Heart right ventricle (tissue), 16 donors: ENCODE data around the gene TST. TPM values are rescaled to one million over a fixed set of nuclear protein-coding genes. Genes with fewer than 3 reads are reported as not detected.

Experiments used
- ATAC-seq, 8 donors: fragments of 200-7000 bp; cut with Tn5 transposase; one replicate each; pipeline ENCODE4 v1.9.1; 2020; ENCODE audit warnings: mild to moderate bottlenecking in 8 of 8, moderate library complexity in 8 of 8, moderate number of reproducible peaks in 1 of 8
- DNase-seq, 2 donors: peaks; one replicate each; pipeline ENCODE4 v3.0.0-alpha.2; 2020
- H3K27ac ChIP-seq, 10 donors: fragments of 200-600 bp; sonication (generic) in 2 of 10; one replicate each; pipeline versions ENCODE4 v1.5.0 to v1.8.0; 2020 to 2022; ENCODE audit warnings: mild to moderate bottlenecking in 3 of 10
- H3K27me3 ChIP-seq, 7 donors: fragments of 200-600 bp; one replicate each; pipeline ENCODE4 v1.8.0; 2021 to 2022; ENCODE audit warnings: mild to moderate bottlenecking in 2 of 7
- H3K36me3 ChIP-seq, 9 donors: fragments of 200-600 bp; sonication (generic) in 1 of 9; one replicate each; pipeline versions ENCODE4 v1.5.0 to v1.8.0; 2020 to 2022; ENCODE audit warnings: mild to moderate bottlenecking in 2 of 9
- H3K4me1 ChIP-seq, 9 donors: fragments of 200-600 bp; sonication (generic) in 1 of 9; one replicate each; pipeline versions ENCODE4 v1.5.0 to v1.8.0; 2020 to 2022; ENCODE audit warnings: mild to moderate bottlenecking in 4 of 9
- H3K4me3 ChIP-seq, 10 donors: fragments of 200-600 bp; sonication (generic) in 2 of 10; one replicate each; pipeline versions ENCODE4 v1.5.0 to v1.8.0; 2020 to 2022; ENCODE audit warnings: mild to moderate bottlenecking in 7 of 10, moderate library complexity in 2 of 10
- H3K9me3 ChIP-seq, 11 donors: fragments of 200-600 bp in 10 of 11; sonication (generic) in 2 of 11; one replicate each; pipeline versions ENCODE4 v1.5.0 to v1.8.0; 2013 to 2022; ENCODE audit warnings: mild to moderate bottlenecking in 2 of 11, control low read depth in 1 of 11, moderate library complexity in 1 of 11
- WGBS, 2 donors: extraction: QIAGEN DNeasy Blood & Tissue Kit; methylation state at CpG; one replicate each; pipeline ENCODE4 v1.1.7; 2013; ENCODE audit warnings: inconsistent platforms in 1 of 2; 5-methylcytosine and 5-hydroxymethylcytosine counted together
- intact Hi-C, 10 donors: fragments of 100-400 bp; cut with DNase I; formaldehyde crosslinking; loops; one replicate each; pipeline versions ENCODE4 v1.11.1 to v1.14.2; 2022
- polyA plus RNA-seq, 2 donors: library from polyadenylated mRNA; stranded (reverse); fragments of 200-250 nt; gene quantifications; one replicate each; pipeline ENCODE4 v1.2.3, GENCODE V29; 2013
- total RNA-seq, 10 donors: library from RNA; stranded (reverse); fragmentation: NEBNext Ultra II Directional in 3 of 10; extraction: Animal tissue kit (Norgen Biotek cat#: 25700) in 3 of 10; gene quantifications; one replicate each; pipeline versions ENCODE4 v1.2.1 to v1.2.4, GENCODE V29; 2021 to 2023
- TF ChIP-seq, protein P1 (sequence below), 9 donors: fragments of 200-600 bp; sonication (generic) in 2 of 9; IDR thresholded peaks; one replicate each; pipeline versions ENCODE4 v1.5.0 to v1.8.0; 2021 to 2022; ENCODE audit warnings: antibody characterized with exemption in 9 of 9, mild to moderate bottlenecking in 5 of 9, moderate library complexity in 1 of 9
- donor health status: Arrhythmogenic right ventricular cardiomyopathy.
- donor health status: ischemic (EF 13 %, LVEDD 7.1; RV severe dilation, severe dysfunction).
- donor health status: healthy with polysubstance abuse.
- donor health status: DM: no; HTN: yes; CAD: no.
- donor health status: DM: no; HTN: no; CAD: no.
- donor health status: ischemic (EF 25% LVEDD 6.9; RV normal size, moderate dysfunction).
- donor health status: ischemic (EF 25% LVEDD 5.7; RV mildly dilated, moderate dysfunction).
- donor health status: healthy.
- donor health status: DM: yes; HTN: yes; CAD: no.
- donor health status: Ischemic cardiomyopathy.
- donor health status: ischemic (EF 35%, LVEDD 5.7; RV mildly dilated, moderate dysfunction).
- donor health status: nonischemic (EF 11% LVEDD 7.7; RV severe dilation, severe dysfunction).
- donor health status: DM: yes; HTN: yes; CAD: no.
- donor health status: PGD.
- donor health status: ischemic (EF 29% LVEDD 5.4; RV normal size, mild dysfunction).
- donor health status: nonischemic (EF 23%, LVEDD 6.1; RV moderate dilation, normal function).

TST gene
- total and polyA plus RNA-seq, 12 donors = 34.1 to 87.4 (median 50.6) TPM

GRCh38 chr22:37018086-37018814 lies 997 bp downstream of the TST start:
- H3K9me3 ChIP-seq = no peaks in the 10 kb centered on the region
- WGBS, 2 donors = 69 to 70% methylated on average over 45 of the region's 45 CpGs
- H3K36me3 ChIP-seq = peaks cover 0 to 8% (median 0%) of the 10 kb centered on the region in 9 donors

DNA sequence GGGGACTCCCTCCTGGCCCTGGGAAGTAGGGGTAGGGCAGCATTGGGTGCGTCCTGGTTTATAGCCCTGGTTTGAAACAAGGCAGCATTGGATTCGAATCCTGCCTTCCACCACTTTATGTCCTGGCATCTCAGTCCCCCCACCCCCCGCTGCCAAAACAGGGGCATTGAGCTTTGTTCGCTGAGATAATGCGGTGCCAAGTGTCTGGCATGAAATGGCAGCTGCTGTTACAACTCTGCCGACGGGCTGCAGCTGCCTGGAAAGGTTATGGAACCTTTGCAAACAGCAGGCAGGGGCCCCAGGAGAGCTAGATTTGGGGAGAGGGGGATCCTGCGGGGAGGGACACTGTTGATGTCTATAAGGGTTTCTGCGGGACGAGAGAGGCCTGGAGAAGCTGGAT lies 1.9 kb downstream of the TST start:
- H3K27ac ChIP-seq = peak overlapping the region in 3 of 10 donors; percentile 5 to 98 (median 8)
- H3K9me3 ChIP-seq = no peaks in the 10 kb centered on the region
- WGBS, 2 donors = 64 to 73% methylated on average over 10 of the region's 10 CpGs
- DNase-seq (peak in 1 of 2 donors; percentile 35), ATAC-seq (no peak)
- peaks cover 0 to 8% (median 0%) of the 10 kb centered on the region in 9 donors for H3K36me3 ChIP-seq
- peaks cover 16 to 68% (median 50%) of the 10 kb centered on the region in 9 donors for H3K4me1 ChIP-seq
- intact Hi-C loops = no loop called here
- H3K27me3 ChIP-seq = no peaks in the 10 kb centered on the region
- H3K4me3 ChIP-seq = peak overlapping the region in 2 of 10 donors; percentile 15 to 92
- TF ChIP-seq, protein P1, sequence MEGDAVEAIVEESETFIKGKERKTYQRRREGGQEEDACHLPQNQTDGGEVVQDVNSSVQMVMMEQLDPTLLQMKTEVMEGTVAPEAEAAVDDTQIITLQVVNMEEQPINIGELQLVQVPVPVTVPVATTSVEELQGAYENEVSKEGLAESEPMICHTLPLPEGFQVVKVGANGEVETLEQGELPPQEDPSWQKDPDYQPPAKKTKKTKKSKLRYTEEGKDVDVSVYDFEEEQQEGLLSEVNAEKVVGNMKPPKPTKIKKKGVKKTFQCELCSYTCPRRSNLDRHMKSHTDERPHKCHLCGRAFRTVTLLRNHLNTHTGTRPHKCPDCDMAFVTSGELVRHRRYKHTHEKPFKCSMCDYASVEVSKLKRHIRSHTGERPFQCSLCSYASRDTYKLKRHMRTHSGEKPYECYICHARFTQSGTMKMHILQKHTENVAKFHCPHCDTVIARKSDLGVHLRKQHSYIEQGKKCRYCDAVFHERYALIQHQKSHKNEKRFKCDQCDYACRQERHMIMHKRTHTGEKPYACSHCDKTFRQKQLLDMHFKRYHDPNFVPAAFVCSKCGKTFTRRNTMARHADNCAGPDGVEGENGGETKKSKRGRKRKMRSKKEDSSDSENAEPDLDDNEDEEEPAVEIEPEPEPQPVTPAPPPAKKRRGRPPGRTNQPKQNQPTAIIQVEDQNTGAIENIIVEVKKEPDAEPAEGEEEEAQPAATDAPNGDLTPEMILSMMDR (IDR thresholded peaks at IDR 0.05) = no peak

More at GRCh38 chr22:37018086-37018814, 997 bp downstream of the TST start:
- ATAC-seq = peak in 2 of 8 donors; percentile 0 to 7
- DNase-seq = no peak
- H3K4me1 ChIP-seq = peaks cover 20 to 73% (median 57%) of the 10 kb centered on the region in 9 donors
- H3K27ac ChIP-seq = peak overlapping the region in 9 of 10 donors; percentile 82 to 98 (median 90)
- TF ChIP-seq, protein P1 (IDR thresholded peaks at IDR 0.05) = no peak
- intact Hi-C loops = no loop called here
- H3K4me3 ChIP-seq = peak overlapping the region; percentile 68 to 98 (median 89)
- H3K27me3 ChIP-seq = no peaks in the 10 kb centered on the region

GRCh38 chr22:37016134-37016910 lies 2.9 kb downstream of the TST start:
- Histone ChIP-seq H3K4me1 (peaks cover 14 to 65% (median 49%) of the 10 kb centered on the region in 9 donors), H3K27ac (peak overlapping the region in 2 of 10 donors; percentile 5 to 98), H3K4me3 (no peak overlapping the region), H3K36me3 (peaks cover 0 to 8% (median 0%) of the 10 kb centered on the region in 9 donors), H3K27me3 (no peaks in the 10 kb centered on the region), H3K9me3 (no peaks in the 10 kb centered on the region)
- TF ChIP-seq, protein P1 (IDR thresholded peaks at IDR 0.05) = no peak
- ATAC-seq = no peak
- 88 to 89% methylated on average over 14 of the region's 14 CpGs for WGBS, 2 donors
- intact Hi-C loops = no loop called here
- no peak for DNase-seq

GRCh38 chr22:37015587-37015878 lies 3.7 kb downstream of the TST start:
- intact Hi-C loops = no loop called here
- Histone ChIP-seq H3K9me3 (no peaks in the 10 kb centered on the region), H3K27ac (no peak overlapping the region), H3K4me3 (no peak overlapping the region), H3K4me1 (peaks cover 12 to 58% (median 44%) of the 10 kb centered on the region in 9 donors), H3K36me3 (peaks cover 0 to 8% (median 0%) of the 10 kb centered on the region in 9 donors), H3K27me3 (no peaks in the 10 kb centered on the region)
- 82 to 87% methylated on average over 4 of the region's 4 CpGs for WGBS, 2 donors
- TF ChIP-seq, protein P1 (IDR thresholded peaks at IDR 0.05) = no peak
- ATAC-seq (no peak), DNase-seq (no peak)
